ENCODE results near the gene KLF13.

Gene KLF13

GRCh38 chr15:31350771-31351170 lies 24.1 kb downstream of the KLF13 start:
- no peak overlapping the region for H3K4me2 ChIP-seq (ENCODE audit: low read length)
- TF ChIP-seq CTCF (IDR thresholded peaks at IDR 0.05; ENCODE audit: low read length) (no peak), EZH2 (IDR thresholded peaks at IDR 0.05; ENCODE audit: borderline replicate concordance, low read length) (no peak)
- H2AFZ ChIP-seq (ENCODE audit: low read length) = no peak overlapping the region
- H3K9ac ChIP-seq (ENCODE audit: low read length) = no peak overlapping the region
- H3K4me1 ChIP-seq (ENCODE audit: insufficient read depth, low read length, severe bottlenecking) = peaks cover 79% of the 10 kb centered on the region
- H3K9me2 ChIP-seq (ENCODE audit: low read depth, low read length) = no peaks in the 10 kb centered on the region
- H3K9me3 ChIP-seq (ENCODE audit: low read length) = no peaks in the 10 kb centered on the region
- H3K36me3 ChIP-seq (ENCODE audit: insufficient read depth, low read length) = peaks cover 30% of the 10 kb centered on the region; the same call in 1 of the 2 replicates
- H4K20me1 ChIP-seq (ENCODE audit: insufficient read depth, low read length) = no peaks in the 10 kb centered on the region
- peak overlapping the region; percentile 84 for H3K27ac ChIP-seq (ENCODE audit: low read depth, low read length, poor library complexity, severe bottlenecking)
- H3K27me3 ChIP-seq (ENCODE audit: insufficient read depth, low read length) = no peaks in the 10 kb centered on the region
- peaks cover 83% of the 10 kb centered on the region for H3K79me2 ChIP-seq (ENCODE audit: insufficient read depth, low read length)
- no peaks in the 10 kb centered on the region for H3F3A ChIP-seq (ENCODE audit: insufficient read depth, low read length)
- H3K4me3 ChIP-seq (ENCODE audit: low read depth, low read length, poor library complexity, severe bottlenecking) = no peak overlapping the region

GRCh38 chr15:31352339-31352751 lies 25.7 kb downstream of the KLF13 start:
- TF ChIP-seq EZH2 (IDR thresholded peaks at IDR 0.05; ENCODE audit: borderline replicate concordance, low read length) (no peak), CTCF (IDR thresholded peaks at IDR 0.05; ENCODE audit: low read length) (no peak)
- H3K4me1 ChIP-seq (ENCODE audit: insufficient read depth, low read length, severe bottlenecking) = peaks cover 79% of the 10 kb centered on the region
- H3K27ac ChIP-seq (ENCODE audit: low read depth, low read length, poor library complexity, severe bottlenecking) = peak overlapping the region; percentile 84
- peak overlapping the region; percentile 22 for H3K4me3 ChIP-seq (ENCODE audit: low read depth, low read length, poor library complexity, severe bottlenecking)
- peaks cover 84% of the 10 kb centered on the region for H3K79me2 ChIP-seq (ENCODE audit: insufficient read depth, low read length)
- no peaks in the 10 kb centered on the region for H3K27me3 ChIP-seq (ENCODE audit: insufficient read depth, low read length)
- no peaks in the 10 kb centered on the region for H3F3A ChIP-seq (ENCODE audit: insufficient read depth, low read length)
- no peaks in the 10 kb centered on the region for H3K9me2 ChIP-seq (ENCODE audit: low read depth, low read length)
- H3K9me3 ChIP-seq (ENCODE audit: low read length) = no peaks in the 10 kb centered on the region
- no peak overlapping the region for H2AFZ ChIP-seq (ENCODE audit: low read length)
- peaks cover 24% of the 10 kb centered on the region; the same call in 1 of the 2 replicates for H3K36me3 ChIP-seq (ENCODE audit: insufficient read depth, low read length)
- H3K9ac ChIP-seq (ENCODE audit: low read length) = peak overlapping the region; percentile 47; the same call in 1 of the 2 replicates
- H3K4me2 ChIP-seq (ENCODE audit: low read length) = peak overlapping the region; percentile 57
- H4K20me1 ChIP-seq (ENCODE audit: insufficient read depth, low read length) = no peaks in the 10 kb centered on the region

DNA sequence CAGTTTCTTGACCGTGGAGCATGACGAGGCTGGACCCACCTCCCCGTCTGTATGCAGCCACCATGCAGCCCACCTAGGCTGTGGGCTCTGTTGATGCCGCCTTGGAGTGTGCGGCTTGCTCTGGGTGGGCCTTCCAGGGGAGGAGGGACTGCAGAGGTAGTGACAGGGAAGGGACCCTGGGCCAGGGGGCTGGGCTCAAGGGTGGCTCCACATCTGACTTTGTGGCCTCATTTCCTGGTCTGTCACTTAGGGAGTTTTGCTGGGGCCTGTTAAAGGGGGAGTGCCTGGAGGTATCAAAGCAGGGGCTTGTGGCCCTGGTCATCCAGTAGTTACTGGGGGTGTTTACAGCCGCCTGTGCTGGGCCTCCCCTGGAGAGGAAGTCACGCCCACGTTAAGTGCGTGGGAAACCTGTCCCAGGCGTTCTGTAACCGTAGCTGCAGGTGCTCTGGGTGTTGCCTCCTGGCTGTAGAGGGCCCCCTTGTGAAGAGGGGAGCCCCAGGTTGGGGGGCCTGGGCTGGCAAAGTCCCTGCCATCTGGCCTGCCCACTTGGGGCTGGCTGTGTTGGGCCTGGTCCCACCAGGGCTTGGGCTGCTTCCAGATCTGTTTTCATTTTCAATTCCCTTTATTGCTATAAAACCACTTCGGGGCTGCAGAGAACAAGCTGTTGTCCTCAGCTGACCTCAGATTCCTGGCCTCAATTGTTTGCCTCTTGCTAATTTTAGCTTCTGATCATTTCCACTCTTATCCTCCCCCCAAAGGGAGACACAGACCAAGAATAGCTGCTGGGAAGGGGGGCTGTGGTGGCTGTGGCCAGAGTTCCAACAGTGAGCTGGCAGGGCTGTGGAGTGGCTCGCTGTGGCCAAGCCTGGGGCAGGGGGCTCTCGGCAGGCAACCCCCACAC lies 26.5 kb downstream of the KLF13 start:
- Histone ChIP-seq H4K20me1 (ENCODE audit: insufficient read depth, low read length) (no peaks in the 10 kb centered on the region), H3F3A (ENCODE audit: insufficient read depth, low read length) (no peaks in the 10 kb centered on the region), H3K9me3 (ENCODE audit: low read length) (no peaks in the 10 kb centered on the region), H3K79me2 (ENCODE audit: insufficient read depth, low read length) (peaks cover 82% of the 10 kb centered on the region), H3K4me1 (ENCODE audit: insufficient read depth, low read length, severe bottlenecking) (peaks cover 81% of the 10 kb centered on the region), H3K36me3 (ENCODE audit: insufficient read depth, low read length) (peaks cover 16% of the 10 kb centered on the region; the same call in 1 of the 2 replicates), H3K4me3 (ENCODE audit: low read depth, low read length, poor library complexity, severe bottlenecking) (peak overlapping the region; percentile 22), H2AFZ (ENCODE audit: low read length) (no peak overlapping the region), H3K27ac (ENCODE audit: low read depth, low read length, poor library complexity, severe bottlenecking) (peak overlapping the region; percentile 84), H3K9me2 (ENCODE audit: low read depth, low read length) (no peaks in the 10 kb centered on the region), H3K9ac (ENCODE audit: low read length) (peak overlapping the region; percentile 47; the same call in 1 of the 2 replicates), H3K4me2 (ENCODE audit: low read length) (peak overlapping the region; percentile 57), H3K27me3 (ENCODE audit: insufficient read depth, low read length) (no peaks in the 10 kb centered on the region)
- peak; percentile 17; the same call in 1 of the 2 replicates for TF ChIP-seq CTCF (IDR thresholded peaks at IDR 0.05; ENCODE audit: low read length)
- TF ChIP-seq EZH2 (IDR thresholded peaks at IDR 0.05; ENCODE audit: borderline replicate concordance, low read length) = no peak

Measured in OCI-LY1 (cell line).